Central memory CD8-positive, alpha-beta T cell (primary cell): ENCODE measurements around the gene BIN1.

Experiments
- ATAC-seq: fragments of 150-1000 bp; cut with Tn5 transposase; replicated peaks from 2 replicates; pipeline ENCODE4 v1.10.0; 2022; ENCODE audit warnings: mild to moderate bottlenecking, moderate FRiP score, moderate number of reproducible peaks; ENCODE audit not compliant: poor library complexity, severe bottlenecking; ENCODE audit errors: extremely low read depth
- DNase-seq, 2 donors: peaks; one replicate each; pipeline ENCODE4 v3.0.0; 2021; ENCODE audit warnings: low spot score in 2 of 2
- H3K27ac Mint-ChIP-seq: one replicate; pipeline ENCODE4 v1.8.0; 2022; ENCODE audit warnings: low read depth, mild to moderate bottlenecking, moderate library complexity, mixed read lengths
- H3K27me3 Mint-ChIP-seq: one replicate; pipeline ENCODE4 v1.8.0; 2022; ENCODE audit warnings: mixed read lengths
- H3K36me3 Mint-ChIP-seq: one replicate; pipeline ENCODE4 v1.8.0; 2022; ENCODE audit warnings: mild to moderate bottlenecking, moderate library complexity, mixed read lengths; ENCODE audit not compliant: insufficient read depth
- H3K4me1 Mint-ChIP-seq: one replicate; pipeline ENCODE4 v1.8.0; 2022; ENCODE audit warnings: mixed read lengths
- H3K4me3 Mint-ChIP-seq: one replicate; pipeline ENCODE4 v1.8.0; 2022; ENCODE audit warnings: mild to moderate bottlenecking, moderate library complexity, mixed read lengths
- H3K9me3 Mint-ChIP-seq: one replicate; pipeline ENCODE4 v1.8.0; 2022; ENCODE audit warnings: mixed read lengths

The BIN1 gene

GRCh38 chr2:127106991-127107621, at the start of gene BIN1:
Gene BIN1, minus strand, starts transcription at chr2:127107154. Its CDS starts 211 bp downstream, at chr2:127106943.
- peak; percentile 75 for ATAC-seq
- Mint-ChIP-seq H3K27ac (peak within 1 kb of the TSS; percentile 87), H3K9me3 (no peaks in the 10 kb centered on the region), H3K36me3 (no peaks in the 10 kb centered on the region), H3K4me3 (peak within 1 kb of the TSS; percentile 88), H3K4me1 (peaks cover 4% of the 10 kb centered on the region), H3K27me3 (no peaks in the 10 kb centered on the region)
- peak in 1 of 2 donors; percentile 38 for DNase-seq

- H3K4me3 Mint-ChIP-seq, result no peak overlapping the region
- peaks cover 14% of the 10 kb centered on the region for H3K27me3 Mint-ChIP-seq
- ATAC-seq (no peak), DNase-seq (no peak)
- H3K9me3 Mint-ChIP-seq, result no peaks in the 10 kb centered on the region
- no peak overlapping the region for H3K27ac Mint-ChIP-seq
- H3K36me3 Mint-ChIP-seq, result no peaks in the 10 kb centered on the region
- no peaks in the 10 kb centered on the region for H3K4me1 Mint-ChIP-seq
Measured at GRCh38 chr2:127155947-127156346, 49.0 kb upstream of the BIN1 start.

- Mint-ChIP-seq H3K4me1 (no peaks in the 10 kb centered on the region), H3K4me3 (no peak overlapping the region), H3K27ac (no peak overlapping the region), H3K9me3 (no peaks in the 10 kb centered on the region), H3K36me3 (no peaks in the 10 kb centered on the region), H3K27me3 (peaks cover 14% of the 10 kb centered on the region)
- DNase-seq, result no peak
- no peak for ATAC-seq
Measured at GRCh38 chr2:127155028-127155581, 48.2 kb upstream of the BIN1 start.

GRCh38 chr2:127154396-127154795, 47.4 kb upstream of the BIN1 start:
- Mint-ChIP-seq H3K27ac (no peak overlapping the region), H3K36me3 (no peaks in the 10 kb centered on the region), H3K27me3 (peaks cover 12% of the 10 kb centered on the region), H3K4me1 (no peaks in the 10 kb centered on the region), H3K4me3 (no peak overlapping the region), H3K9me3 (no peaks in the 10 kb centered on the region)
- no peak for ATAC-seq
- DNase-seq, result no peak

- Mint-ChIP-seq H3K27me3 (peaks cover 6% of the 10 kb centered on the region), H3K36me3 (no peaks in the 10 kb centered on the region), H3K27ac (no peak overlapping the region), H3K4me3 (no peak overlapping the region), H3K4me1 (no peaks in the 10 kb centered on the region), H3K9me3 (no peaks in the 10 kb centered on the region)
- DNase-seq (no peak), ATAC-seq (no peak)
Measured at GRCh38 chr2:127153691-127154158, 46.8 kb upstream of the BIN1 start.

GRCh38 chr2:127150996-127151395, 44.0 kb upstream of the BIN1 start:
- ATAC-seq (no peak), DNase-seq (no peak)
- H3K27me3 Mint-ChIP-seq, result no peaks in the 10 kb centered on the region
- H3K4me1 Mint-ChIP-seq, result no peaks in the 10 kb centered on the region
- no peaks in the 10 kb centered on the region for H3K36me3 Mint-ChIP-seq
- no peak overlapping the region for H3K27ac Mint-ChIP-seq
- H3K9me3 Mint-ChIP-seq, result no peaks in the 10 kb centered on the region
- H3K4me3 Mint-ChIP-seq, result no peak overlapping the region

GRCh38 chr2:127149384-127149783, 42.4 kb upstream of the BIN1 start:
- ATAC-seq, result no peak
- Mint-ChIP-seq H3K27ac (no peak overlapping the region), H3K36me3 (no peaks in the 10 kb centered on the region), H3K4me1 (no peaks in the 10 kb centered on the region), H3K9me3 (no peaks in the 10 kb centered on the region), H3K4me3 (no peak overlapping the region), H3K27me3 (no peaks in the 10 kb centered on the region)
- no peak for DNase-seq

GRCh38 chr2:127146820-127147502, 40.0 kb upstream of the BIN1 start:
- H3K36me3 Mint-ChIP-seq, result no peaks in the 10 kb centered on the region
- H3K27me3 Mint-ChIP-seq, result no peaks in the 10 kb centered on the region
- no peaks in the 10 kb centered on the region for H3K4me1 Mint-ChIP-seq
- H3K4me3 Mint-ChIP-seq, result no peak overlapping the region
- no peak for ATAC-seq
- DNase-seq, result no peak
- no peak overlapping the region for H3K27ac Mint-ChIP-seq
- no peaks in the 10 kb centered on the region for H3K9me3 Mint-ChIP-seq

GRCh38 chr2:127146071-127146725, 39.2 kb upstream of the BIN1 start:
- H3K27me3 Mint-ChIP-seq, result no peaks in the 10 kb centered on the region
- DNase-seq (no peak), ATAC-seq (no peak)
- no peaks in the 10 kb centered on the region for H3K4me1 Mint-ChIP-seq
- H3K27ac Mint-ChIP-seq, result no peak overlapping the region
- no peaks in the 10 kb centered on the region for H3K9me3 Mint-ChIP-seq
- no peak overlapping the region for H3K4me3 Mint-ChIP-seq
- H3K36me3 Mint-ChIP-seq, result no peaks in the 10 kb centered on the region

GRCh38 chr2:127145280-127145895, 38.4 kb upstream of the BIN1 start:
- Mint-ChIP-seq H3K4me1 (no peaks in the 10 kb centered on the region), H3K4me3 (no peak overlapping the region), H3K27me3 (no peaks in the 10 kb centered on the region), H3K36me3 (no peaks in the 10 kb centered on the region), H3K9me3 (no peaks in the 10 kb centered on the region), H3K27ac (no peak overlapping the region)
- DNase-seq, result no peak
- no peak for ATAC-seq

GRCh38 chr2:127143841-127144782, 37.2 kb upstream of the BIN1 start:
- no peaks in the 10 kb centered on the region for H3K36me3 Mint-ChIP-seq
- no peaks in the 10 kb centered on the region for H3K27me3 Mint-ChIP-seq
- no peak overlapping the region for H3K27ac Mint-ChIP-seq
- ATAC-seq, result no peak
- H3K9me3 Mint-ChIP-seq, result no peaks in the 10 kb centered on the region
- no peaks in the 10 kb centered on the region for H3K4me1 Mint-ChIP-seq
- DNase-seq, result no peak
- H3K4me3 Mint-ChIP-seq, result no peak overlapping the region
